ENCODE results near the gene TMEM263. TPM values are rescaled to one million over a fixed set of nuclear protein-coding genes. Genes with fewer than 3 reads are reported as not detected.

TMEM263 gene
- polyA plus RNA-seq, 1 experiment = 52.3 TPM

- Histone ChIP-seq H3K4me3 (ENCODE audit: low read depth, low read length) (peak overlapping the region; percentile 59), H3K36me3 (ENCODE audit: control insufficient read depth, insufficient read depth, low read length) (no peaks in the 10 kb centered on the region), H3K27me3 (ENCODE audit: control insufficient read depth, insufficient read depth, low read length) (no peaks in the 10 kb centered on the region)
- ChIA-PET POLR2A (interaction anchor here (0.6 to 1.4 kb wide), 4 partner anchors 26 to 181 kb away, joined by 3 to 7 read pairs (median 4); partner anchors contain the start of genes MTERF2 and RIC8B), CTCF (interaction anchor here (1.6 kb wide), 2 partner anchors 149 to 176 kb away, joined by 3 read pairs; no protein-coding TSS in a partner anchor)
- no peak for DNase-seq (ENCODE audit: low read depth)
- TF ChIP-seq CTCF (IDR thresholded peaks at IDR 0.05; ENCODE audit: insufficient read depth, low read depth, low read length) = peak; percentile 24; the same call in 1 of the 2 replicates
These were observed 406 bp downstream of the TMEM263 start for GRCh38 chr12:106956048-106956578.

GRCh38 chr12:106957583-106957982, 1.9 kb downstream of the TMEM263 start:
- Histone ChIP-seq H3K27me3 (ENCODE audit: control insufficient read depth, insufficient read depth, low read length) (no peaks in the 10 kb centered on the region), H3K4me3 (ENCODE audit: low read depth, low read length) (peak overlapping the region; percentile 59), H3K36me3 (ENCODE audit: control insufficient read depth, insufficient read depth, low read length) (no peaks in the 10 kb centered on the region)
- TF ChIP-seq CTCF (IDR thresholded peaks at IDR 0.05; ENCODE audit: insufficient read depth, low read depth, low read length) = no peak
- ChIA-PET CTCF (interaction anchor here (1.1 to 1.2 kb wide), 2 partner anchors 12 to 135 kb away, joined by 3 to 5 read pairs; no protein-coding TSS in a partner anchor), POLR2A (interaction anchor here (0.6 kb wide), 1 partner anchor 30 kb away, joined by 4 read pairs; the partner anchor contains the start of gene MTERF2)
- DNase-seq (ENCODE audit: low read depth) = no peak

- Histone ChIP-seq H3K27me3 (ENCODE audit: control insufficient read depth, insufficient read depth, low read length) (no peaks in the 10 kb centered on the region), H3K4me3 (ENCODE audit: low read depth, low read length) (no peak overlapping the region), H3K36me3 (ENCODE audit: control insufficient read depth, insufficient read depth, low read length) (peaks cover 3% of the 10 kb centered on the region)
- CTCF ChIA-PET = interaction anchor here (0.6 to 1.5 kb wide), 3 partner anchors 14 to 1732 kb away, joined by 3 to 4 read pairs (median 3); no protein-coding TSS in a partner anchor
- TF ChIP-seq CTCF (IDR thresholded peaks at IDR 0.05; ENCODE audit: insufficient read depth, low read depth, low read length) = no peak
- POLR2A ChIA-PET = interaction anchor here (0.7 kb wide), 2 partner anchors 760 to 794 kb away, joined by 3 to 9 read pairs; no protein-coding TSS in a partner anchor
- no peak for DNase-seq (ENCODE audit: low read depth)
These were observed 4.7 kb downstream of the TMEM263 start for GRCh38 chr12:106960443-106960842.

DNA sequence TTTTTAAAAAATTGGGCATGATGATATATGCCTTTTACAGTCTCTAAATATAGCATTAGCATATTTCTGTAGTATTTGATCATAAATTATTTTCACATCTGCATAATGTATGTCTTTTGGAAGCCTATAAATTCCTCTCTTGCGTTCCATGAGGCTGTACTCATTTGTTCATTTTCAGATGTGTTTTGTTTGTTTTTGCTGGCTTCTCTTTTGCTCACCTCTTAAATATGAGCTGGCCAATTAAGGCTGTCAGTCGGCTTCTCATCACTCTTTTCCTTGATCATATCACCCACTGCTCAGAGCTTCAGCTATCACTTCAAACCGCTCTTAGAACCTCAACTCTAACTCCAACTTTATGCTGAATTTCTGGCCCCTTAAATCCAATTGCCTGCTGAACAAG, 6.6 kb downstream of the TMEM263 start:
- peaks cover 3% of the 10 kb centered on the region for H3K36me3 ChIP-seq (ENCODE audit: control insufficient read depth, insufficient read depth, low read length)
- POLR2A ChIA-PET = no interaction called here
- CTCF ChIA-PET = interaction anchor here (0.6 to 1.4 kb wide), 2 partner anchors 16 to 579 kb away, joined by 3 to 4 read pairs; no protein-coding TSS in a partner anchor

More for the DNA sequence above, 6.6 kb downstream of the TMEM263 start:
- H3K27me3 ChIP-seq (ENCODE audit: control insufficient read depth, insufficient read depth, low read length) = no peaks in the 10 kb centered on the region
- no peak for DNase-seq (ENCODE audit: low read depth)
- no peak for TF ChIP-seq CTCF (IDR thresholded peaks at IDR 0.05; ENCODE audit: insufficient read depth, low read depth, low read length)
- H3K4me3 ChIP-seq (ENCODE audit: low read depth, low read length) = no peak overlapping the region

Data from BJ (cell line).